GM12878 (cell line): Measurements from ENCODE around the gene PES1. TPM values are rescaled to one million over a fixed set of nuclear protein-coding genes. Genes with fewer than 3 reads are reported as not detected.
A peak's percentile ranks its signal among the peaks of the same experiment; 100 is the strongest.

Experiments used
- ATAC-seq: fragments of 200-7000 bp; cut with Tn5 transposase; 3 replicates; pipeline ENCODE4 v1.9.1; 2020; ENCODE audit warnings: mild to moderate bottlenecking, moderate library complexity
- BruUV-seq: library from RNA; stranded (reverse); fragments of 400-500 nt; replicated peaks from 2 replicates; lab custom pipeline; 2021; lab: Mats Ljungman, UMichigan
- CTCF ChIA-PET: fragments of 300-600 bp; sonication (Branson Sonifier 250); formaldehyde crosslinking; extraction: SDS; loops from one replicate; lab custom pipeline; 2021; ENCODE audit warnings: inconsistent platforms; lab: Yijun Ruan, JAX
- POLR2A ChIA-PET: fragments of 350-600 bp; formaldehyde crosslinking; extraction: SDS; loops from one replicate; lab custom pipeline; 2021; ENCODE audit warnings: inconsistent platforms; lab: Charles Lee
- RAD21 ChIA-PET: fragments of 300-600 bp; sonication (Branson Sonifier 250); formaldehyde crosslinking; loops from one replicate; lab custom pipeline; 2023; ENCODE audit warnings: antibody characterized with exemption; ENCODE audit not compliant: unreplicated experiment; lab: Charles Lee
- SMC1A ChIA-PET: fragments of 300-600 bp; sonication (Branson Sonifier 250); formaldehyde crosslinking; loops from one replicate; lab custom pipeline; 2023; ENCODE audit not compliant: unreplicated experiment, uncharacterized antibody; lab: Charles Lee
- DNase-seq: peaks from one replicate; pipeline ENCODE4 v3.0.0-alpha.2; 2011; ENCODE audit warnings: low read depth, low spot score
- FAIRE-seq: peaks from 3 replicates; lab custom pipeline; 2011; peaks lifted over from hg19 to GRCh38; lab: Jason Lieb, UNC
- H2AFZ ChIP-seq: 2 replicates; pipeline ENCODE4 v1.6.0; 2011; ENCODE audit warnings: low read depth, low read length, control low read depth; ENCODE audit not compliant: control insufficient read depth
- H3K27ac ChIP-seq: 2 replicates; pipeline ENCODE4 v1.5.1; 2011; ENCODE audit warnings: control low read depth; ENCODE audit not compliant: control insufficient read depth, insufficient read depth
- H3K27me3 ChIP-seq, 2 experiments: replicated peaks in 1 of 2; 2 replicates each; pipeline versions ENCODE4 v1.6.0 to v1.6.1; 2011; ENCODE audit warnings: low read length in 1 of 2; ENCODE audit not compliant: control insufficient read depth in 2 of 2, insufficient read depth in 2 of 2
- H3K36me3 ChIP-seq, 2 experiments: 2 replicates each; pipeline ENCODE4 v1.5.1; 2011; ENCODE audit warnings: low read length in 1 of 2; ENCODE audit not compliant: control insufficient read depth in 2 of 2, insufficient read depth in 2 of 2
- H3K4me1 ChIP-seq: 2 replicates; pipeline ENCODE4 v1.6.1; 2011; ENCODE audit warnings: mild to moderate bottlenecking, low read length, moderate library complexity, mixed read lengths; ENCODE audit not compliant: control insufficient read depth, insufficient read depth
- H3K4me2 ChIP-seq: 2 replicates; pipeline ENCODE4 v1.6.0; 2011; ENCODE audit warnings: control low read depth; ENCODE audit not compliant: control insufficient read depth, insufficient read depth
- H3K4me3 ChIP-seq: fragments of 200-600 bp; sonication (generic); 2 replicates; pipeline ENCODE4 v1.5.1; 2016
- H3K79me2 ChIP-seq: 2 replicates; pipeline ENCODE4 v1.6.0; 2011; ENCODE audit warnings: low read length; ENCODE audit not compliant: control insufficient read depth, insufficient read depth
- H3K9ac ChIP-seq: 2 replicates; pipeline ENCODE4 v1.8.0; 2011; ENCODE audit warnings: low read length, control low read depth, mixed read lengths; ENCODE audit not compliant: control insufficient read depth, insufficient read depth
- H3K9me3 ChIP-seq: replicated peaks from 3 replicates; pipeline ENCODE4 v1.5.1; 2011; ENCODE audit warnings: mild to moderate bottlenecking, low read length; ENCODE audit not compliant: control insufficient read depth, insufficient read depth
- H4K20me1 ChIP-seq: 2 replicates; pipeline ENCODE4 v1.6.0; 2011; ENCODE audit not compliant: control insufficient read depth, insufficient read depth
- CHD2 ChIP-seq: IDR thresholded peaks from 2 replicates; pipeline ENCODE4 v1.6.1; 2011; ENCODE audit warnings: low read depth, low read length, improper control_type of control experiment, borderline replicate concordance
- CHD4 ChIP-seq: fragments of 200-600 bp; sonication (generic); IDR thresholded peaks from 2 replicates; pipeline ENCODE4 v1.6.1; 2016; ENCODE audit warnings: mild to moderate bottlenecking
- EP300 ChIP-seq, 2 experiments: fragments of 150-350 bp in 1 of 2; IDR thresholded peaks; 2 replicates each; pipeline ENCODE4 v1.6.1; 2011 to 2012; ENCODE audit warnings: low read depth in 2 of 2, low read length in 2 of 2, borderline replicate concordance in 1 of 2, improper control_type of control experiment in 1 of 2, inconsistent platforms in 1 of 2; ENCODE audit not compliant: control insufficient read depth in 1 of 2
- GABPA ChIP-seq: IDR thresholded peaks from 2 replicates; pipeline ENCODE4 v1.6.1; 2014; ENCODE audit warnings: antibody characterized with exemption, low read depth, mild to moderate bottlenecking, inconsistent platforms
- IKZF2 ChIP-seq, 2 experiments: fragments of 450-650 bp; IDR thresholded peaks; 2 replicates each; pipeline ENCODE4 v1.6.1; 2017; ENCODE audit warnings: mild to moderate bottlenecking in 2 of 2, moderate library complexity in 2 of 2
- KDM1A ChIP-seq: fragments of 200-600 bp; sonication (generic); IDR thresholded peaks from 2 replicates; pipeline ENCODE4 v1.6.1; 2016; ENCODE audit warnings: borderline replicate concordance
- MYC ChIP-seq: IDR thresholded peaks from 2 replicates; pipeline ENCODE4 v1.6.1; 2011; ENCODE audit warnings: mild to moderate bottlenecking, low read length, moderate library complexity, inconsistent platforms; ENCODE audit not compliant: insufficient read depth, insufficient replicate concordance, insufficient read length, severe bottlenecking
- NBN ChIP-seq: fragments of 450-650 bp; IDR thresholded peaks from 2 replicates; pipeline ENCODE4 v1.6.1; 2016
- PKNOX1 ChIP-seq: fragments of 450-650 bp; IDR thresholded peaks from 2 replicates; pipeline ENCODE4 v1.6.1; 2016; ENCODE audit warnings: mild to moderate bottlenecking
- RBBP5 ChIP-seq: fragments of 200-600 bp; sonication (generic); conservative IDR thresholded peaks from 2 replicates; pipeline ENCODE4 v1.6.1; 2016
- SKIL ChIP-seq: fragments of 450-650 bp; IDR thresholded peaks from 2 replicates; pipeline ENCODE4 v1.6.1; 2017; ENCODE audit warnings: mild to moderate bottlenecking, low read depth, inconsistent platforms; ENCODE audit not compliant: poor library complexity, severe bottlenecking
- SREBF2 ChIP-seq: IDR thresholded peaks from 2 replicates; pipeline ENCODE4 v1.6.1; 2012; ENCODE audit warnings: mild to moderate bottlenecking, low read length
- SRF ChIP-seq, 2 experiments: IDR thresholded peaks; 2 replicates each; pipeline ENCODE4 v1.6.1; 2011; ENCODE audit warnings: low read depth in 2 of 2, low read length in 2 of 2, mild to moderate bottlenecking in 1 of 2, moderate library complexity in 1 of 2
- ZNF274 ChIP-seq: IDR thresholded peaks from one replicate; pipeline ENCODE4 v1.8.0; 2011; ENCODE audit not compliant: insufficient read length, insufficient read depth
- WGBS: methylation state at CpG from one replicate; pipeline ENCODE4 v1.1.6; 2016; ENCODE audit warnings: low lambda C conversion rate; ENCODE audit not compliant: insufficient replicate concordance, insufficient coverage; ENCODE audit errors: missing lambda C conversion rate; 5-methylcytosine and 5-hydroxymethylcytosine counted together
- in situ Hi-C: fragments of 300-500 bp; cut with MboI; formaldehyde crosslinking; loops from 9 replicates; pipeline ENCODE4 v1.14.3; 2018; ENCODE audit warnings: mixed read lengths
- intact Hi-C: fragments of 100-400 bp; cut with micrococcal nuclease; formaldehyde crosslinking; loops from one replicate; pipeline ENCODE4 v1.14.2; 2022; ENCODE audit not compliant: unreplicated experiment
- polyA plus RNA-seq, 11 experiments: library from polyadenylated mRNA; depleted of rRNA in 4 of 11; unstranded in 6 of 11; stranded (reverse) in 5 of 11; fragments of >200 nt; fragmentation: Nextera tagmentation in 4 of 11; fragmentation: Illumina TruSeq in 1 of 11; extraction: Ambion mirVana in 4 of 11; extraction: Trizol in 1 of 11; gene quantifications; 1 replicate in 1 of 11; 2 replicates in 10 of 11; pipeline versions ENCODE4 v1.2.1 to v1.2.3, GENCODE V29; 2011 to 2016; ENCODE audit warnings: inconsistent platforms in 2 of 11, missing spikeins in 2 of 11, low read depth in 1 of 11
- total RNA-seq, 4 experiments: library from RNA; depleted of rRNA in 3 of 4; stranded (reverse); fragments of >200 nt in 3 of 4; fragmentation: Illumina TruSeq in 1 of 4; extraction: Trizol in 1 of 4; gene quantifications; 2 replicates each; pipeline versions ENCODE4 v1.2.1 to v1.2.3, GENCODE V29; 2013 to 2021

PES1 gene
- total and polyA plus RNA-seq, 10 of the 15 experiments (the other 5 are each of a cell fraction or from before 2014, with no cell fraction given) = 6.9 to 139 (median 106) TPM

- ChIA-PET POLR2A (no interaction called here), RAD21 (no interaction called here), SMC1A (no interaction called here), CTCF (no interaction called here)
- in situ Hi-C loops (no loop called here), intact Hi-C loops (no loop called here)
- no peak overlapping the region for H3K9ac ChIP-seq
- peak; percentile 28; the same call in 2 of the 3 replicates for ATAC-seq
- no peaks in the 10 kb centered on the region for H3K27me3 ChIP-seq
- H3K79me2 ChIP-seq = no peaks in the 10 kb centered on the region
- H4K20me1 ChIP-seq = no peaks in the 10 kb centered on the region; the same call in 1 of the 2 replicates
- H3K4me3 ChIP-seq = no peak overlapping the region
- DNase-seq = no peak
- H3K9me3 ChIP-seq = no peaks in the 10 kb centered on the region
- WGBS = 59% methylated on average over 7 of the region's 7 CpGs
- no peak overlapping the region for H2AFZ ChIP-seq
- no peaks in the 10 kb centered on the region for H3K4me1 ChIP-seq
- H3K27ac ChIP-seq = no peak overlapping the region
- no peak for TF ChIP-seq RBBP5
- no peak overlapping the region for H3K4me2 ChIP-seq
- FAIRE-seq = no peak
- H3K36me3 ChIP-seq = peaks cover 7% of the 10 kb centered on the region in 2 experiments
- no TSS peak for BruUV-seq
These were observed 18.1 kb downstream of the PES1 start for GRCh38 chr22:30573594-30574094.

GRCh38 chr22:30572840-30573593, 18.7 kb downstream of the PES1 start:
- Histone ChIP-seq H4K20me1 (no peaks in the 10 kb centered on the region; the same call in 1 of the 2 replicates), H3K4me1 (no peaks in the 10 kb centered on the region), H3K9ac (no peak overlapping the region), H3K4me2 (no peak overlapping the region), H3K27ac (no peak overlapping the region), H3K9me3 (no peaks in the 10 kb centered on the region), H3K4me3 (no peak overlapping the region), H3K79me2 (no peaks in the 10 kb centered on the region), H3K27me3 (no peaks in the 10 kb centered on the region), H3K36me3 (peaks cover 4 to 7% of the 10 kb centered on the region in 2 experiments), H2AFZ (no peak overlapping the region)
- no TSS peak for BruUV-seq
- ChIA-PET CTCF (no interaction called here), POLR2A (no interaction called here), RAD21 (no interaction called here), SMC1A (no interaction called here)
- intact Hi-C loops (no loop called here), in situ Hi-C loops (no loop called here)
- no peak for FAIRE-seq
- DNase-seq = no peak
- 50% methylated on average over 12 of the region's 12 CpGs for WGBS
- no peak; the same call in 1 of the 3 replicates for ATAC-seq
- TF ChIP-seq ZNF274 (no peak), CHD2 (no peak), EP300 (IDR thresholded peaks at IDR 0.05; ENCODE audit: borderline replicate concordance in 1 of 2, control insufficient read depth in 1 of 2, low read depth in 2 of 2, low read length in 2 of 2) (no peak), IKZF2 (IDR thresholded peaks at IDR 0.05) (no peak), KDM1A (no peak), NBN (no peak), PKNOX1 (no peak), SREBF2 (no peak), CHD4 (no peak), MYC (no peak), SRF (IDR thresholded peaks at IDR 0.05; ENCODE audit: low read depth in 2 of 2, low read length in 2 of 2) (no peak), GABPA (no peak), SKIL (no peak)
